ENCODE data around the gene PCDHGA12. TPM values are rescaled to one million over a fixed set of nuclear protein-coding genes. Genes with fewer than 3 reads are reported as not detected.

The PCDHGA12 gene
- total and polyA plus RNA-seq, 10 of the 15 experiments (the other 5 are each of a cell fraction or from before 2014, with no cell fraction given): 0.04 to 0.79 (median 0.36) TPM; not detected in 2

DNA sequence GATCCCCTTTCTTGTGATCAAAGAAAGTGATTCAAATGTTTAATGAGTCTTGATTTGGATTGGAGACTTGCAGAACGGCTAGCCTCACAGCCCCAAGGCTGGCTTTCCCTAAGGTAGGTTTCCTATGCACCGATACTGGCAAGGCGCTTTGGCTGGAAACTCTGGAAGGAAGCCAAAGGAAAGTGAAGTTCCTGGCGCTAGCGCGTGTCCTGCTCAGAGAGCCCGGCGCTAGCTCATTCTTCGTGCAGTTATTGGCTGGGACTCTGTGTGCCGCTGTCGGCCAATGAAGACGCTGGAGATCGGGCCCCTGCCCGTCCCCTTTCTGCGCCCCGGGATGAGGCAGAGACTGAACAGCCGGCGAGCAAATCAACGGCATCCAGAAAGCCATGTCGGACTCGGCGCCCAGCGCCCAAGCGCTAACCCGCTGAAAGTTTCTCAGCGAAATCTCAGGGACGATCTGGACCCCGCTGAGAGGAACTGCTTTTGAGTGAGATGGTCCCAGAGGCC is 45.4 kb downstream of the PCDHGA12 start, which contains the start of gene PCDHGC3 (continued):
- TF ChIP-seq, protein P1, sequence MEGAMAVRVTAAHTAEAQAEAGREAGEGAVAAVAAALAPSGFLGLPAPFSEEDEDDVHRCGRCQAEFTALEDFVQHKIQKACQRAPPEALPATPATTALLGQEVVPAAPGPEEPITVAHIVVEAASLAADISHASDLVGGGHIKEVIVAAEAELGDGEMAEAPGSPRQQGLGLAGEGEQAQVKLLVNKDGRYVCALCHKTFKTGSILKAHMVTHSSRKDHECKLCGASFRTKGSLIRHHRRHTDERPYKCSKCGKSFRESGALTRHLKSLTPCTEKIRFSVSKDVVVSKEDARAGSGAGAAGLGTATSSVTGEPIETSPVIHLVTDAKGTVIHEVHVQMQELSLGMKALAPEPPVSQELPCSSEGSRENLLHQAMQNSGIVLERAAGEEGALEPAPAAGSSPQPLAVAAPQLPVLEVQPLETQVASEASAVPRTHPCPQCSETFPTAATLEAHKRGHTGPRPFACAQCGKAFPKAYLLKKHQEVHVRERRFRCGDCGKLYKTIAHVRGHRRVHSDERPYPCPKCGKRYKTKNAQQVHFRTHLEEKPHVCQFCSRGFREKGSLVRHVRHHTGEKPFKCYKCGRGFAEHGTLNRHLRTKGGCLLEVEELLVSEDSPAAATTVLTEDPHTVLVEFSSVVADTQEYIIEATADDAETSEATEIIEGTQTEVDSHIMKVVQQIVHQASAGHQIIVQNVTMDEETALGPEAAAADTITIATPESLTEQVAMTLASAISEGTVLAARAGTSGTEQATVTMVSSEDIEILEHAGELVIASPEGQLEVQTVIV (IDR thresholded peaks at IDR 0.05; ENCODE audit: borderline replicate concordance, partially characterized antibody): no peak
- TF ChIP-seq, protein P2, sequence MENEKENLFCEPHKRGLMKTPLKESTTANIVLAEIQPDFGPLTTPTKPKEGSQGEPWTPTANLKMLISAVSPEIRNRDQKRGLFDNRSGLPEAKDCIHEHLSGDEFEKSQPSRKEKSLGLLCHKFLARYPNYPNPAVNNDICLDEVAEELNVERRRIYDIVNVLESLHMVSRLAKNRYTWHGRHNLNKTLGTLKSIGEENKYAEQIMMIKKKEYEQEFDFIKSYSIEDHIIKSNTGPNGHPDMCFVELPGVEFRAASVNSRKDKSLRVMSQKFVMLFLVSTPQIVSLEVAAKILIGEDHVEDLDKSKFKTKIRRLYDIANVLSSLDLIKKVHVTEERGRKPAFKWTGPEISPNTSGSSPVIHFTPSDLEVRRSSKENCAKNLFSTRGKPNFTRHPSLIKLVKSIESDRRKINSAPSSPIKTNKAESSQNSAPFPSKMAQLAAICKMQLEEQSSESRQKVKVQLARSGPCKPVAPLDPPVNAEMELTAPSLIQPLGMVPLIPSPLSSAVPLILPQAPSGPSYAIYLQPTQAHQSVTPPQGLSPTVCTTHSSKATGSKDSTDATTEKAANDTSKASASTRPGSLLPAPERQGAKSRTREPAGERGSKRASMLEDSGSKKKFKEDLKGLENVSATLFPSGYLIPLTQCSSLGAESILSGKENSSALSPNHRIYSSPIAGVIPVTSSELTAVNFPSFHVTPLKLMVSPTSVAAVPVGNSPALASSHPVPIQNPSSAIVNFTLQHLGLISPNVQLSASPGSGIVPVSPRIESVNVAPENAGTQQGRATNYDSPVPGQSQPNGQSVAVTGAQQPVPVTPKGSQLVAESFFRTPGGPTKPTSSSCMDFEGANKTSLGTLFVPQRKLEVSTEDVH (IDR thresholded peaks at IDR 0.05; ENCODE audit: low read depth, partially characterized antibody): no peak
- TF ChIP-seq ZNF217 (IDR thresholded peaks at IDR 0.05): no peak
- no peak for TF ChIP-seq BHLHE40 (IDR thresholded peaks at IDR 0.05; ENCODE audit: borderline replicate concordance in 1 of 2, low read depth in 2 of 2, low read length in 1 of 2)
- no peak for TF ChIP-seq CBX3 (IDR thresholded peaks at IDR 0.05; ENCODE audit: borderline replicate concordance, low read depth)
- TF ChIP-seq NR2F1 (conservative IDR thresholded peaks at IDR 0.05): no peak
- TF ChIP-seq DPF2 (IDR thresholded peaks at IDR 0.05): no peak
- no peak for TF ChIP-seq MTA2 (IDR thresholded peaks at IDR 0.05; ENCODE audit: low read depth)
- TF ChIP-seq, protein P3, sequence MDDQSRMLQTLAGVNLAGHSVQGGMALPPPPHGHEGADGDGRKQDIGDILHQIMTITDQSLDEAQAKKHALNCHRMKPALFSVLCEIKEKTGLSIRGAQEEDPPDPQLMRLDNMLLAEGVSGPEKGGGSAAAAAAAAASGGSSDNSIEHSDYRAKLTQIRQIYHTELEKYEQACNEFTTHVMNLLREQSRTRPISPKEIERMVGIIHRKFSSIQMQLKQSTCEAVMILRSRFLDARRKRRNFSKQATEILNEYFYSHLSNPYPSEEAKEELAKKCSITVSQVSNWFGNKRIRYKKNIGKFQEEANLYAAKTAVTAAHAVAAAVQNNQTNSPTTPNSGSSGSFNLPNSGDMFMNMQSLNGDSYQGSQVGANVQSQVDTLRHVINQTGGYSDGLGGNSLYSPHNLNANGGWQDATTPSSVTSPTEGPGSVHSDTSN (IDR thresholded peaks at IDR 0.05; ENCODE audit: insufficient replicate concordance, low read depth, low read length): peak; percentile 59
- no peak for TF ChIP-seq IRF4 (IDR thresholded peaks at IDR 0.05; ENCODE audit: low read depth, low read length)
- TF ChIP-seq, protein P4, sequence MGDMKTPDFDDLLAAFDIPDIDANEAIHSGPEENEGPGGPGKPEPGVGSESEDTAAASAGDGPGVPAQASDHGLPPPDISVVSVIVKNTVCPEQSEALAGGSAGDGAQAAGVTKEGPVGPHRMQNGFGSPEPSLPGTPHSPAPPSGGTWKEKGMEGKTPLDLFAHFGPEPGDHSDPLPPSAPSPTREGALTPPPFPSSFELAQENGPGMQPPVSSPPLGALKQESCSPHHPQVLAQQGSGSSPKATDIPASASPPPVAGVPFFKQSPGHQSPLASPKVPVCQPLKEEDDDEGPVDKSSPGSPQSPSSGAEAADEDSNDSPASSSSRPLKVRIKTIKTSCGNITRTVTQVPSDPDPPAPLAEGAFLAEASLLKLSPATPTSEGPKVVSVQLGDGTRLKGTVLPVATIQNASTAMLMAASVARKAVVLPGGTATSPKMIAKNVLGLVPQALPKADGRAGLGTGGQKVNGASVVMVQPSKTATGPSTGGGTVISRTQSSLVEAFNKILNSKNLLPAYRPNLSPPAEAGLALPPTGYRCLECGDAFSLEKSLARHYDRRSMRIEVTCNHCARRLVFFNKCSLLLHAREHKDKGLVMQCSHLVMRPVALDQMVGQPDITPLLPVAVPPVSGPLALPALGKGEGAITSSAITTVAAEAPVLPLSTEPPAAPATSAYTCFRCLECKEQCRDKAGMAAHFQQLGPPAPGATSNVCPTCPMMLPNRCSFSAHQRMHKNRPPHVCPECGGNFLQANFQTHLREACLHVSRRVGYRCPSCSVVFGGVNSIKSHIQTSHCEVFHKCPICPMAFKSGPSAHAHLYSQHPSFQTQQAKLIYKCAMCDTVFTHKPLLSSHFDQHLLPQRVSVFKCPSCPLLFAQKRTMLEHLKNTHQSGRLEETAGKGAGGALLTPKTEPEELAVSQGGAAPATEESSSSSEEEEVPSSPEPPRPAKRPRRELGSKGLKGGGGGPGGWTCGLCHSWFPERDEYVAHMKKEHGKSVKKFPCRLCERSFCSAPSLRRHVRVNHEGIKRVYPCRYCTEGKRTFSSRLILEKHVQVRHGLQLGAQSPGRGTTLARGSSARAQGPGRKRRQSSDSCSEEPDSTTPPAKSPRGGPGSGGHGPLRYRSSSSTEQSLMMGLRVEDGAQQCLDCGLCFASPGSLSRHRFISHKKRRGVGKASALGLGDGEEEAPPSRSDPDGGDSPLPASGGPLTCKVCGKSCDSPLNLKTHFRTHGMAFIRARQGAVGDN (IDR thresholded peaks at IDR 0.05): no peak
- no peak for TF ChIP-seq POU2F2 (IDR thresholded peaks at IDR 0.05; ENCODE audit: borderline replicate concordance, low read depth, low read length)
- no peak for TF ChIP-seq CREM (IDR thresholded peaks at IDR 0.05; ENCODE audit: low read depth)
- no peak for TF ChIP-seq PML (IDR thresholded peaks at IDR 0.05; ENCODE audit: low read length)
- 0 out of 2 replicates have a peak, but pooled peaks have one; percentile 67 for TF ChIP-seq CBX5 (IDR thresholded peaks at IDR 0.05; ENCODE audit: low read depth)
- TF ChIP-seq, protein P5, sequence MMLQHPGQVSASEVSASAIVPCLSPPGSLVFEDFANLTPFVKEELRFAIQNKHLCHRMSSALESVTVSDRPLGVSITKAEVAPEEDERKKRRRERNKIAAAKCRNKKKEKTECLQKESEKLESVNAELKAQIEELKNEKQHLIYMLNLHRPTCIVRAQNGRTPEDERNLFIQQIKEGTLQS (IDR thresholded peaks at IDR 0.05; ENCODE audit: borderline replicate concordance, extremely low read depth, low read depth, low read length): no peak
- TF ChIP-seq ETV6 (conservative IDR thresholded peaks at IDR 0.05 in 1 of 2, IDR thresholded peaks at IDR 0.05 in 1 of 2; ENCODE audit: borderline replicate concordance in 1 of 2, low read depth in 1 of 2): no peak
- TF ChIP-seq, protein P6, sequence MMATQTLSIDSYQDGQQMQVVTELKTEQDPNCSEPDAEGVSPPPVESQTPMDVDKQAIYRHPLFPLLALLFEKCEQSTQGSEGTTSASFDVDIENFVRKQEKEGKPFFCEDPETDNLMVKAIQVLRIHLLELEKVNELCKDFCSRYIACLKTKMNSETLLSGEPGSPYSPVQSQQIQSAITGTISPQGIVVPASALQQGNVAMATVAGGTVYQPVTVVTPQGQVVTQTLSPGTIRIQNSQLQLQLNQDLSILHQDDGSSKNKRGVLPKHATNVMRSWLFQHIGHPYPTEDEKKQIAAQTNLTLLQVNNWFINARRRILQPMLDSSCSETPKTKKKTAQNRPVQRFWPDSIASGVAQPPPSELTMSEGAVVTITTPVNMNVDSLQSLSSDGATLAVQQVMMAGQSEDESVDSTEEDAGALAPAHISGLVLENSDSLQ (IDR thresholded peaks at IDR 0.05): peak; percentile 86

All from GM12878 (cell line).